Adrenal gland (tissue), 12 donors: Measurements from ENCODE around the gene TRPM5. TPM values are rescaled to one million over a fixed set of nuclear protein-coding genes. Genes with fewer than 3 reads are reported as not detected.
A peak's percentile ranks its signal among the peaks of the same experiment; 100 is the strongest.

Experiments
- DNase-seq, 7 donors: peaks; one replicate each; pipeline ENCODE4 v3.0.0-alpha.2; 2019 to 2020
- H3K27ac ChIP-seq, 5 donors: fragments of 200-600 bp; sonication (generic) in 4 of 5; 1 replicate in 3 of 5; 2 replicates in 2 of 5; pipeline versions ENCODE4 v1.5.1 to v1.8.0; 2016 to 2020; ENCODE audit warnings: mild to moderate bottlenecking in 1 of 5
- H3K27me3 ChIP-seq: fragments of 200-600 bp; 2 replicates; pipeline ENCODE4 v1.8.0; 2021
- H3K36me3 ChIP-seq, 2 donors: fragments of 200-600 bp; replicated peaks in 1 of 2; 1 replicate in 1 of 2; 2 replicates in 1 of 2; pipeline versions ENCODE4 v1.5.1 to v1.8.0; 2018 to 2022
- H3K4me1 ChIP-seq, 2 donors: fragments of 200-600 bp; replicated peaks in 1 of 2; 1 replicate in 1 of 2; 2 replicates in 1 of 2; pipeline versions ENCODE4 v1.5.1 to v1.8.0; 2018 to 2021
- H3K4me3 ChIP-seq, 4 donors: fragments of 200-600 bp; sonication (generic) in 3 of 4; one replicate each; pipeline ENCODE4 v1.5.1; 2016 to 2018
- H3K9me3 ChIP-seq, 3 donors: fragments of 200-600 bp; sonication (generic) in 1 of 3; replicated peaks in 1 of 3; 1 replicate in 2 of 3; 2 replicates in 1 of 3; pipeline versions ENCODE4 v1.5.1 to v1.8.0; 2016 to 2021
- CTCF ChIP-seq, 6 experiments: fragments of 450-650 bp in 4 of 6; fragments of 200-600 bp in 2 of 6; sonication (generic) in 1 of 6; IDR thresholded peaks; 1 replicate in 5 of 6; 2 replicates in 1 of 6; pipeline versions ENCODE4 v1.5.1 to v1.8.0; 2016 to 2021; ENCODE audit warnings: antibody characterized with exemption in 6 of 6, mild to moderate bottlenecking in 2 of 6, moderate library complexity in 1 of 6
- POLR2A ChIP-seq, 2 donors: fragments of 450-650 bp; IDR thresholded peaks; one replicate each; pipeline ENCODE4 v1.6.1; 2017; ENCODE audit warnings: antibody characterized with exemption in 2 of 2, mild to moderate bottlenecking in 2 of 2, moderate library complexity in 1 of 2
- WGBS, 4 donors: extraction: QIAGEN DNeasy Blood & Tissue Kit in 2 of 4; methylation state at CpG; one replicate each; pipeline versions ENCODE4 v1.1.5 to v1.1.7; 2013 to 2017; 5-methylcytosine and 5-hydroxymethylcytosine counted together
- intact Hi-C, 2 donors: fragments of 100-400 bp; cut with DNase I; formaldehyde crosslinking; loops; one replicate each; pipeline versions ENCODE4 v1.14.1 to v1.15.0; 2022 to 2023
- polyA plus RNA-seq, 3 donors: library from polyadenylated mRNA; stranded (reverse); fragments of 200-250 nt in 2 of 3; fragments of 350-450 nt in 1 of 3; fragmentation: Illumina TruSeq in 1 of 3; extraction: RNeasy Lipid Tissue Mini Kit (QIAGEN cat#74804) in 1 of 3; gene quantifications; one replicate each; pipeline ENCODE4 v1.2.3, GENCODE V29; 2013 to 2014
- total RNA-seq, 9 donors: library from RNA; depleted of rRNA in 4 of 9; stranded (reverse); fragments of >200 nt in 4 of 9; fragments of 120-200 nt in 1 of 9; fragmentation: NEBNext Ultra II Directional in 1 of 9; extraction: Animal tissue kit (Norgen Biotek cat#: 25700) in 1 of 9; gene quantifications; one replicate each; pipeline versions ENCODE4 v1.1.0 to v1.2.4, GENCODE V29; 2013 to 2023
- donor health status: healthy with polysubstance abuse.
- donor health status: Bipolar disorder and iron deficiency.
- donor health status: DM: yes; HTN: yes; CAD: no.
- donor health status: DM: no; HTN: no; CAD: no.
- donor health status: DM: no; HTN: no; CAD: no.
- donor health status: DM: yes; HTN: yes; CAD: no.

The TRPM5 gene
- total and polyA plus RNA-seq, 12 donors = 0.11 to 7.4 (median 0.97) TPM; not detected in 1

- H3K4me1 ChIP-seq = peaks cover 41 to 42% of the 10 kb centered on the region in 2 donors
- WGBS, 4 donors = 43 to 50% (median 47%) methylated on average over 8 to 15 of the region's 15 CpGs
- H3K27me3 ChIP-seq = no peaks in the 10 kb centered on the region
- intact Hi-C loops = loop anchor here (5.0 kb wide), 2 partner anchors 36 to 81 kb away; no protein-coding TSS in a partner anchor
- peak overlapping the region; percentile 50 to 91 (median 73) for H3K27ac ChIP-seq
- peak overlapping the region; percentile 3 to 88 (median 76) for H3K4me3 ChIP-seq
- TF ChIP-seq POLR2A (IDR thresholded peaks at IDR 0.05) (no peak), CTCF (IDR thresholded peaks at IDR 0.05) (no peak)
- DNase-seq = peak in 2 of 7 donors; percentile 18 to 31
- no peaks in the 10 kb centered on the region for H3K9me3 ChIP-seq
- H3K36me3 ChIP-seq = no peaks in the 10 kb centered on the region
These were observed 2.4 kb upstream of the TRPM5 start for GRCh38 chr11:2446590-2447252.

GRCh38 chr11:2445746-2446551 lies 1.6 kb upstream of the TRPM5 start:
- H3K4me3 ChIP-seq = peak overlapping the region; percentile 34 to 88 (median 76)
- intact Hi-C loops = loop anchor here (5.0 kb wide), 2 partner anchors 36 to 81 kb away; no protein-coding TSS in a partner anchor
- no peaks in the 10 kb centered on the region for H3K9me3 ChIP-seq
- H3K27ac ChIP-seq = peak overlapping the region; percentile 34 to 91 (median 73)
- DNase-seq = peak in 6 of 7 donors; percentile 56 to 75 (median 72)
- 31 to 40% (median 32%) methylated on average over 2 to 23 of the region's 23 CpGs for WGBS, 4 donors
- TF ChIP-seq POLR2A (IDR thresholded peaks at IDR 0.05) (no peak), CTCF (IDR thresholded peaks at IDR 0.05) (no peak)
- H3K4me1 ChIP-seq = peaks cover 41 to 42% of the 10 kb centered on the region in 2 donors
- H3K36me3 ChIP-seq = no peaks in the 10 kb centered on the region
- H3K27me3 ChIP-seq = no peaks in the 10 kb centered on the region

- no peaks in the 10 kb centered on the region for H3K9me3 ChIP-seq
- no peaks in the 10 kb centered on the region for H3K36me3 ChIP-seq
- peaks cover 41 to 42% of the 10 kb centered on the region in 2 donors for H3K4me1 ChIP-seq
- DNase-seq = peak in 6 of 7 donors; percentile 69 to 90 (median 79)
- H3K27ac ChIP-seq = peak within 1 kb of the TSS; percentile 34 to 91 (median 73)
- TF ChIP-seq POLR2A (IDR thresholded peaks at IDR 0.05) = peak; percentile 88 to 93
- TF ChIP-seq CTCF (IDR thresholded peaks at IDR 0.05) = peak in 2 of 6 experiments; percentile 27 to 29
- no peaks in the 10 kb centered on the region for H3K27me3 ChIP-seq
- intact Hi-C loops = loop anchor here (5.0 kb wide), 3 partner anchors 37 to 82 kb away; no protein-coding TSS in a partner anchor
- peak within 1 kb of the TSS; percentile 34 to 88 (median 76) for H3K4me3 ChIP-seq
- WGBS, 4 donors = 2 to 3% (median 2%) methylated on average over 18 to 113 of the region's 116 CpGs
These were observed 769 bp upstream of the TRPM5 start, which contains the start of gene KCNQ1 for GRCh38 chr11:2444821-2445745. Gene KCNQ1 (plus strand): TSS chr11:2445008. CDS start chr11:2445099, 91 bp downstream.
